CD8-positive, alpha-beta memory T cell (primary cell): ENCODE results near the gene BSCL2. TPM values are rescaled to one million over a fixed set of nuclear protein-coding genes. Genes with fewer than 3 reads are reported as not detected.
"Not testable (repeated sequence)": the region's sequence is repeated elsewhere in the genome, so short reads cannot be mapped to it uniquely, and the experiment has no call there.

Experiments
- CTCF ChIA-PET: fragments of 350-600 bp; sonication (Branson Sonifier 250); formaldehyde crosslinking; loops from one replicate; lab custom pipeline; 2021; ENCODE audit warnings: antibody characterized with exemption; lab: Charles Lee
- POLR2A ChIA-PET: fragments of 350-600 bp; sonication (Branson Sonifier 250); formaldehyde crosslinking; loops from one replicate; lab custom pipeline; 2021; ENCODE audit warnings: antibody characterized with exemption; lab: Charles Lee
- DNase-seq, 5 donors: peaks; one replicate each; pipeline versions ENCODE4 v3.0.0 to v3.0.0-alpha.2; 2020 to 2022; ENCODE audit warnings: mixed read lengths in 1 of 5
- H3K27ac ChIP-seq: one replicate; pipeline ENCODE4 v1.7.0; 2013; ENCODE audit warnings: low read depth, mild to moderate bottlenecking, low read length, moderate library complexity
- H3K27me3 ChIP-seq: 2 replicates; pipeline ENCODE4 v1.7.0; 2013; ENCODE audit warnings: low read length, mild to moderate bottlenecking; ENCODE audit not compliant: insufficient read depth, poor library complexity, severe bottlenecking
- H3K36me3 ChIP-seq: 2 replicates; pipeline ENCODE4 v1.7.0; 2013; ENCODE audit warnings: mild to moderate bottlenecking, low read length, moderate library complexity; ENCODE audit not compliant: insufficient read depth
- H3K4me1 ChIP-seq: 2 replicates; pipeline ENCODE4 v1.7.0; 2013; ENCODE audit warnings: mild to moderate bottlenecking, low read length, moderate library complexity; ENCODE audit not compliant: insufficient read depth
- H3K4me3 ChIP-seq: 2 replicates; pipeline ENCODE4 v1.7.0; 2013; ENCODE audit warnings: mild to moderate bottlenecking, low read length
- H3K9me3 ChIP-seq: 2 replicates; pipeline ENCODE4 v1.7.0; 2013; ENCODE audit warnings: mild to moderate bottlenecking, low read length
- H3K27ac Mint-ChIP-seq, 8 donors: one replicate each; pipeline ENCODE4 v1.8.0; 2020 to 2021; ENCODE audit warnings: mixed read lengths in 8 of 8, mild to moderate bottlenecking in 6 of 8, inconsistent platforms in 3 of 8, moderate library complexity in 3 of 8
- H3K27me3 Mint-ChIP-seq, 2 donors: one replicate each; pipeline ENCODE4 v1.8.0; 2020 to 2021; ENCODE audit warnings: mixed read lengths in 2 of 2, mild to moderate bottlenecking in 1 of 2, moderate library complexity in 1 of 2
- H3K36me3 Mint-ChIP-seq, 3 donors: one replicate each; pipeline ENCODE4 v1.8.0; 2020 to 2021; ENCODE audit warnings: mixed read lengths in 3 of 3, inconsistent platforms in 1 of 3, mild to moderate bottlenecking in 1 of 3
- H3K4me1 Mint-ChIP-seq, 3 donors: one replicate each; pipeline ENCODE4 v1.8.0; 2020 to 2021; ENCODE audit warnings: mixed read lengths in 3 of 3, inconsistent platforms in 1 of 3, mild to moderate bottlenecking in 1 of 3
- H3K4me3 Mint-ChIP-seq, 7 donors: one replicate each; pipeline ENCODE4 v1.8.0; 2020 to 2021; ENCODE audit warnings: mixed read lengths in 7 of 7, mild to moderate bottlenecking in 6 of 7, moderate library complexity in 4 of 7, inconsistent platforms in 2 of 7
- H3K9me3 Mint-ChIP-seq, 5 donors: one replicate each; pipeline ENCODE4 v1.8.0; 2020 to 2022; ENCODE audit warnings: mixed read lengths in 5 of 5, mild to moderate bottlenecking in 3 of 5, moderate library complexity in 2 of 5, inconsistent platforms in 1 of 5
- polyA plus RNA-seq: library from polyadenylated mRNA; unstranded; fragments of 300-500 nt; fragmentation: Illumina TruSeq; gene quantifications from one replicate; pipeline ENCODE4 v1.2.3, GENCODE V29; 2021
- total RNA-seq, 2 experiments: library from RNA; stranded (reverse); gene quantifications; one replicate each; pipeline ENCODE4 v1.2.3, GENCODE V29; 2021

The BSCL2 gene
- total and polyA plus RNA-seq, 3 experiments from 2014 or later = 32.9 to 48.8 (median 33.3) TPM

DNA sequence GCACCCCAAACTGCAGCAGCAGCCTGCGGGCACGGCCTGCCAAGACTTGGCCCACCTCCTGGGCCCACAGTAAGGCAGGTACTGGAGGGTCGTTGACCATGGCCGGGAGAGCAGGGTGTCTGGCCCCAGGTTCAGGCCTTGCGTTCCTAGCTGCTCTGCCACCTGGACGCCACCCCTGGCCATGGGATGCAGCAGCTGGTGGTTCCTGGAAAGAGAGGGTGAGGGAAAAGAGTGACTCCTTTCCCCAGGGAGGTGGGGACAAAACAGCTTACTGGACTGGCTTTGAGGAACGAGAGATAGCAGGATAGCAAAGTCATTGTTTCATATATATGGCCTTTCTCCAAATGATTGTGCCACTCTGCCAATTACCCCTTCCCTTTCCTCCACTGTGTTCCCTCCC, 1.8 kb downstream of the BSCL2 start:
- Histone ChIP-seq H3K27ac (peak overlapping the region; percentile 95), H3K36me3 (no peaks in the 10 kb centered on the region), H3K27me3 (no peaks in the 10 kb centered on the region), H3K9me3 (no peaks in the 10 kb centered on the region), H3K4me3 (peak overlapping the region; percentile 88), H3K4me1 (peaks cover 45% of the 10 kb centered on the region)
- H3K27me3 Mint-ChIP-seq = no peaks in the 10 kb centered on the region
- peak overlapping the region; percentile 86 to 95 (median 89) for H3K4me3 Mint-ChIP-seq
- H3K36me3 Mint-ChIP-seq = peaks cover 3 to 25% (median 4%) of the 10 kb centered on the region in 3 donors
- peaks cover 36 to 49% (median 41%) of the 10 kb centered on the region in 3 donors for H3K4me1 Mint-ChIP-seq
- ChIA-PET CTCF (interaction anchor here (0.8 to 5.3 kb wide), 7 partner anchors 11 to 280 kb away, joined by 3 to 33 read pairs (median 3); partner anchors contain the start of genes C11orf98, CSKMT, LRRN4CL and ZBTB3), POLR2A (interaction anchor here (0.8 to 2.1 kb wide), 10 partner anchors 21 to 150 kb away, joined by 3 to 17 read pairs (median 4); partner anchors contain the start of genes HNRNPUL2, LBHD1, UQCC3 and ZBTB3)
- H3K27ac Mint-ChIP-seq = peak overlapping the region; percentile 92 to 99 (median 94)
- no peaks in the 10 kb centered on the region for H3K9me3 Mint-ChIP-seq
- no peak for DNase-seq

DNA sequence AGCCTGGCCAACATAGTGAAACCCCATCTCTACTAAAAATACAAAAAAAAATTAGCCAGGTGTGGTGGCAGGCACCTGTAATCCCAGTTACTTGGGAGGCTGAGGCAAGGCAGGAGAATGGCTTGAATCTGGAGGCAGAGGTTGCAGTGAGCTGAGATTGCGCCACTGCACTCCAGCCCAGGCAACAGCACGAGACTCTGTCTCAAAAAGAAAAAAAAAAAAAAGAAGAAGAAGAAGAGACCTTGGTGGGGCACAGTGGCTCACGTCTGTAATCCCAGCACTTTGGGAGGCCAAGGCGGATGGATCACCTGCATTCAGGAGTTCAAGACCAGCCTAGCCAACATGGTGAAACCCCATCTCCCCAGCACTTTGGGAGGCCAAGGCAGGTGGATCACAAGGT, 3.3 kb downstream of the BSCL2 start:
- H3K27me3 Mint-ChIP-seq, H3K36me3 ChIP-seq, H3K4me3 ChIP-seq, H3K27ac ChIP-seq, H3K27me3 ChIP-seq, H3K9me3 ChIP-seq, DNase-seq, H3K9me3 Mint-ChIP-seq: not testable (repeated sequence)
- H3K36me3 Mint-ChIP-seq = peaks cover 3 to 15% (median 4%) of the 10 kb centered on the region in 3 donors
- H3K27ac Mint-ChIP-seq = peak overlapping the region in 2 of 8 donors; percentile 27 to 74
- ChIA-PET CTCF (interaction anchor here (0.7 to 5.3 kb wide), 3 partner anchors 9 to 51 kb away, joined by 3 to 33 read pairs (median 3); no protein-coding TSS in a partner anchor), POLR2A (interaction anchor here (0.6 to 1.3 kb wide), 3 partner anchors 14 to 1262 kb away, joined by 3 to 8 read pairs (median 3); partner anchors contain the start of genes HNRNPUL2 and LRRN4CL)
- peak overlapping the region in 1 of 7 donors; percentile 52 for H3K4me3 Mint-ChIP-seq
- peaks cover 35% of the 10 kb centered on the region for H3K4me1 ChIP-seq
- H3K4me1 Mint-ChIP-seq = peaks cover 23 to 36% (median 31%) of the 10 kb centered on the region in 3 donors

DNA sequence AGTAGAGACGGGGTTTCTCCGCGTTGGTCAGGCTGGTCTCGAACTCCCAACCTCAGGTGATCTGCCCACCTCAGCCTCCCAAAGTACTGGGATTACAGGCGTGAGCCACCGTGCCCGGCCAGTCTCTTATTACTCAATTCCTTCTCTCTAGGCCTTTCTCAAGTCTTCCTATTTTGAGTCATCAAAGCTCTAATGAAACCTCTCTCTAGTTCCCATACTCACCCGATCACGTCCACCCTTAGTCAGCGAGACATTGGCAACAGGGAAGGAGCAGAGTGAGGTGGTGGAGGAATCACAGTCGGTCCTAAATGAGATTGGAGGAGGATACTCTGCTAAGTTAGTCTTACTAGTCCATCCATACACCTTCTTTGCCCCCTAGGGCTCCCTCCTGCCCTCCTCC, 5.0 kb downstream of the BSCL2 start:
- no peaks in the 10 kb centered on the region for H3K27me3 Mint-ChIP-seq
- H3K4me3 ChIP-seq = no peak overlapping the region
- H3K27me3 ChIP-seq = no peaks in the 10 kb centered on the region
- H3K9me3 ChIP-seq = no peaks in the 10 kb centered on the region
- peaks cover 3 to 16% (median 4%) of the 10 kb centered on the region in 3 donors for H3K36me3 Mint-ChIP-seq
- ChIA-PET CTCF (interaction anchor here (1.3 to 3.0 kb wide), 3 partner anchors 23 to 277 kb away, joined by 4 to 11 read pairs (median 5); partner anchors contain the start of genes TUT1 and UBXN1), POLR2A (interaction anchor here (0.5 to 1.0 kb wide), 2 partner anchors 49 to 84 kb away, joined by 5 read pairs; no protein-coding TSS in a partner anchor)
- no peaks in the 10 kb centered on the region for H3K9me3 Mint-ChIP-seq
- peaks cover 18% of the 10 kb centered on the region for H3K4me1 ChIP-seq
- H3K27ac ChIP-seq = no peak overlapping the region
- H3K4me3 Mint-ChIP-seq = no peak overlapping the region
- H3K4me1 Mint-ChIP-seq = peaks cover 11 to 21% (median 20%) of the 10 kb centered on the region in 3 donors
- no peaks in the 10 kb centered on the region for H3K36me3 ChIP-seq
- DNase-seq = no peak
- peak overlapping the region in 1 of 8 donors; percentile 1 for H3K27ac Mint-ChIP-seq

DNA sequence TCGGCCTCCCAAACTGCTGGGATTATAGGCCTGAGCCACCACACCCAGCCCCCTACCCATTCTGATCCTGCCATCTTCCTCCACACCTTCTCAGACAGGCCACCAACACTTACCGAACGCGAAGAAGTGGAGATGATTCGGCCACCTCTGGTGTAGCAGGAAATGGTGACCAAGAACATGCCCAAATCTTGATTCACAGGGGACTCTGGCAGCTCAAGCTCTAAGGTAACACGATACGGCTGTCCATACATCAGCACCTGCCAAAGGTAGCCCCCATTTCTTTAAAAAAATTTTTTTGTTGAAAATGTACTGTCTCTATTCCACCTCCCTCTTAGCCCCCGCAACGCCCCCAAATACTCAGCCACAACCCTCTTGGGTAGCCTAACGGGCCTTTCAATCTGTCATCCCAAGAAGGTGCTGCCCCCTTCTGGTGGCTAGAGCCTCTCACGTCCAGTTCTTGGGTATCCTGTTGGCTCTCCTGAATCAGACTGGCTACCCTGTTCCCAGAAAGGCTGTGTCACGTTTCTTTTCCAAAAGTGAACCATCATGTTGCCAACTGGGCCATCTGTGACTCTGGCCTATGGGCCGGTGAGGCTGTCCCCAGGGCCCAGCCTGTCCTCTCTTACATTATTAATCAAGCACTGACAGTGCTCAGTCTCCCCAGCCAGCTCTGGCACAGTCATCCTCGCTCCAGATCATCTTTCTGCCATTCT, 12.6 kb downstream of the BSCL2 start:
- H3K4me1 Mint-ChIP-seq = peaks cover 5 to 8% (median 6%) of the 10 kb centered on the region in 3 donors
- Histone ChIP-seq H3K9me3 (no peaks in the 10 kb centered on the region), H3K4me1 (peaks cover 7% of the 10 kb centered on the region), H3K27me3 (no peaks in the 10 kb centered on the region), H3K27ac (no peak overlapping the region), H3K36me3 (no peaks in the 10 kb centered on the region), H3K4me3 (no peak overlapping the region)
- ChIA-PET CTCF (interaction anchor here (0.7 to 5.5 kb wide), 23 partner anchors 11 to 301 kb away, joined by 3 to 46 read pairs (median 4); partner anchors contain the start of genes B3GAT3, BSCL2, C11orf98 and CSKMT), POLR2A (no interaction called here)
- no peaks in the 10 kb centered on the region for H3K9me3 Mint-ChIP-seq
- peaks cover 0 to 34% (median 8%) of the 10 kb centered on the region in 3 donors for H3K36me3 Mint-ChIP-seq
- no peak overlapping the region for H3K4me3 Mint-ChIP-seq
- DNase-seq = peak; percentile 68 to 84 (median 72)
- H3K27ac Mint-ChIP-seq = peak overlapping the region in 5 of 8 donors; percentile 5 to 81 (median 48)
- H3K27me3 Mint-ChIP-seq = peaks cover 0 to 2% of the 10 kb centered on the region in 2 donors

- DNase-seq, H3K4me1 Mint-ChIP-seq, H3K4me3 ChIP-seq, H3K36me3 ChIP-seq, H3K27me3 ChIP-seq, H3K9me3 ChIP-seq, H3K27me3 Mint-ChIP-seq, H3K27ac ChIP-seq, H3K4me1 ChIP-seq, H3K9me3 Mint-ChIP-seq, H3K4me3 Mint-ChIP-seq, H3K27ac Mint-ChIP-seq: not testable (repeated sequence)
- H3K36me3 Mint-ChIP-seq = peaks cover under 1 to 37% (median 8%) of the 10 kb centered on the region in 3 donors
- CTCF ChIA-PET = interaction anchor here (0.7 to 5.5 kb wide), 16 partner anchors 11 to 300 kb away, joined by 3 to 46 read pairs (median 4); partner anchors contain the start of genes B3GAT3, BSCL2, C11orf98 and CSKMT
- POLR2A ChIA-PET = interaction anchor here (0.5 to 0.6 kb wide), 3 partner anchors 10 to 352 kb away, joined by 3 to 6 read pairs (median 3); no protein-coding TSS in a partner anchor
Measured at GRCh38 chr11:62693624-62694023, 13.6 kb downstream of the BSCL2 start.

DNA sequence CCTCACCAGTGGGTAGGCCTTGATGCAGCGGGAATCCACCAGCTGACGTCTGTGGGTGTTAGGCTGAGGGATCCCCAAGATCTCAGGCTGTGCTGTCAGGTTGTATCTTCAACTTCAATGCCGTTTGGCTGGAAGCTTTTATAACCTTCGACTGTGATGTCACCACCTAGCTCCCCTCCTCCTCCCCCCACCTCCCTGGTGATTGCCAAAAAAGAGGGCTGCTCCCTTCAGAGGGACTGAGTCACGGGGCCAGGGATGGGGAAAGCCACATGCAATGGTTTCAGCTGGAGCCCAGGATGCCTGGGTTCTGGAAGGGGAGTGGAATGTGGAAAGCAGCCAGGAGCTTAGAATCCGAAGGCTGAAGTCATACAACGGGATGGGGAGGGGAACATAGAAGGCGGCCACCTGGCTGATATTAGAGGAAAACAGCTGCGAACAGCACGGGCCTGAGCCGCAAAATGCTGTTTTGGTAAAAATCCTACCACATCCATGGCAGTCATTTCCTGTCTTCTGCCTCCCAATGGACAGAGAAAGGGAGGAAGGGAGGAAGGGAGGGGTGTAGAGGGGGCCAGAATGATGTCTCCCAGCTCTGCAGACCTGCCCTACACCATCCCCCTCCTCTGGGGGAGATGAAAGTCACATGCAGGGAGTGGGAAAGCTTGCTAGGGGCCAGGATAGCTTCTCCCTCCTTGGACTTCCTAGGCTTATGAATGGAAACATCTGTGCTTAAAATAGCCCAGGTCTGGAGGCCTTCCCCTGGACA, 17.6 kb downstream of the BSCL2 start, which contains the start of gene LRRN4CL:
Gene LRRN4CL, minus strand, starts transcription at position 110 of the 763 bp plus-strand sequence. CDS start 1,022 bp downstream, outside the sequence.
- no peaks in the 10 kb centered on the region for H3K9me3 ChIP-seq
- no peaks in the 10 kb centered on the region for H3K27me3 ChIP-seq
- no peaks in the 10 kb centered on the region for H3K36me3 ChIP-seq
- H3K27ac ChIP-seq = no peak within 1 kb of the TSS
- Mint-ChIP-seq H3K9me3 (no peaks in the 10 kb centered on the region), H3K4me1 (peaks cover 1 to 3% (median 2%) of the 10 kb centered on the region in 3 donors), H3K36me3 (peaks cover 3 to 31% (median 6%) of the 10 kb centered on the region in 3 donors), H3K27me3 (peaks cover 6 to 9% of the 10 kb centered on the region in 2 donors), H3K27ac (no peak within 1 kb of the TSS), H3K4me3 (no peak within 1 kb of the TSS)
- no peak for DNase-seq
- POLR2A ChIA-PET = interaction anchor here (0.5 to 1.2 kb wide), 3 partner anchors 15 to 98 kb away, joined by 3 to 4 read pairs (median 3); no protein-coding TSS in a partner anchor
- H3K4me1 ChIP-seq = peaks cover 3% of the 10 kb centered on the region
- no peak within 1 kb of the TSS for H3K4me3 ChIP-seq
- CTCF ChIA-PET = interaction anchor here (1.1 to 2.3 kb wide), 6 partner anchors 9 to 265 kb away, joined by 3 to 8 read pairs (median 4); partner anchors contain the start of gene TUT1

- Mint-ChIP-seq H3K4me1 (no peaks in the 10 kb centered on the region), H3K27ac (no peak overlapping the region), H3K9me3 (no peaks in the 10 kb centered on the region), H3K4me3 (no peak overlapping the region), H3K36me3 (peaks cover 3 to 30% (median 6%) of the 10 kb centered on the region in 3 donors), H3K27me3 (peaks cover 6 to 9% of the 10 kb centered on the region in 2 donors)
- Histone ChIP-seq H3K4me3 (no peak overlapping the region), H3K27ac (no peak overlapping the region), H3K27me3 (no peaks in the 10 kb centered on the region), H3K9me3 (no peaks in the 10 kb centered on the region), H3K4me1 (no peaks in the 10 kb centered on the region), H3K36me3 (no peaks in the 10 kb centered on the region)
- CTCF ChIA-PET = interaction anchor here (1.5 to 2.3 kb wide), 2 partner anchors 14 to 264 kb away, joined by 5 to 8 read pairs; no protein-coding TSS in a partner anchor
- DNase-seq = no peak
- POLR2A ChIA-PET = no interaction called here
Measured at GRCh38 chr11:62688491-62688890, 18.7 kb downstream of the BSCL2 start.
